Upper lobe of right lung (tissue), 1 donor: ENCODE measurements around the gene KIAA0930. TPM values are rescaled to one million over a fixed set of nuclear protein-coding genes. Genes with fewer than 3 reads are reported as not detected.
A peak's percentile ranks its signal among the peaks of the same experiment; 100 is the strongest.

Experiments
- ATAC-seq: fragments of 200-7000 bp; cut with Tn5 transposase; one replicate; pipeline ENCODE4 v1.9.1; 2020; ENCODE audit warnings: mild to moderate bottlenecking, moderate library complexity
- DNase-seq: peaks from one replicate; pipeline ENCODE4 v3.0.0-alpha.2; 2020
- H3K27ac ChIP-seq: fragments of 200-600 bp; one replicate; pipeline ENCODE4 v1.8.0; 2022
- H3K27me3 ChIP-seq: fragments of 200-600 bp; one replicate; pipeline ENCODE4 v1.8.0; 2022; ENCODE audit warnings: mild to moderate bottlenecking
- H3K36me3 ChIP-seq: fragments of 200-600 bp; one replicate; pipeline ENCODE4 v1.8.0; 2022
- H3K4me1 ChIP-seq: fragments of 200-600 bp; one replicate; pipeline ENCODE4 v1.8.0; 2022
- H3K4me3 ChIP-seq: fragments of 200-600 bp; one replicate; pipeline ENCODE4 v1.8.0; 2022; ENCODE audit warnings: mild to moderate bottlenecking
- H3K9me3 ChIP-seq: fragments of 200-600 bp; one replicate; pipeline ENCODE4 v1.8.0; 2022
- CTCF ChIP-seq: fragments of 200-600 bp; IDR thresholded peaks from one replicate; pipeline ENCODE4 v1.8.0; 2022; ENCODE audit warnings: antibody characterized with exemption
- intact Hi-C: fragments of 100-400 bp; cut with DNase I; formaldehyde crosslinking; loops from one replicate; pipeline ENCODE4 v1.11.0; 2022
- total RNA-seq: library from RNA; stranded (reverse); fragmentation: NEBNext Ultra II Directional; extraction: Animal tissue kit (Norgen Biotek cat#: 25700); gene quantifications from one replicate; pipeline ENCODE4 v1.2.1, GENCODE V29; 2021
- donor health status: DM: no; HTN: yes; CAD: no; lungs with severe emphysema.

Gene KIAA0930
- total RNA-seq, 1 donor from 2014 or later: 79.5 TPM

DNA sequence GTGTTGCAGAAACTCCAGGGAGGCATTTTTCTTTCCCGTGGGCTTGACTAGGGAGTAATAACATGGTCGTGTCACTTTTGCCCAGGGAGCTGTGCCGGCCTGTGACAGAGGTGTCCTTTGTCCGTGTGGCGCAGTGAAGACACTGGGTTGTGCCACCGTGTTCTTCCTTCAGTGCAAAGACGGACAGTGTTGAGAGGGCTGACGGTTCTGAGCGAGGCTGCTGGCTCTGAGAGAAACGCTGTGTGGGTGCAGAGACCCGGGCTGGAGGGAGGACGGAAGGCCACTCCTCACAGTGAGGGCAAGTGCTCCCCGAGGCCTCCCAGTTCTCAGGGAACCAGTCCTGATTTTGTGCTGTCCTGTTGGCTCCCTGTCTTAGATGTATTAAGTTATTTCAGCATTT is 56.7 kb downstream of the KIAA0930 start:
- Histone ChIP-seq H3K36me3 (peaks cover 81% of the 10 kb centered on the region), H3K27me3 (no peaks in the 10 kb centered on the region), H3K9me3 (no peaks in the 10 kb centered on the region), H3K4me3 (no peak overlapping the region), H3K4me1 (peaks cover 4% of the 10 kb centered on the region), H3K27ac (no peak overlapping the region)
- ATAC-seq: peak; percentile 13
- intact Hi-C loops: no loop called here
- DNase-seq: no peak
- TF ChIP-seq CTCF: no peak

DNA sequence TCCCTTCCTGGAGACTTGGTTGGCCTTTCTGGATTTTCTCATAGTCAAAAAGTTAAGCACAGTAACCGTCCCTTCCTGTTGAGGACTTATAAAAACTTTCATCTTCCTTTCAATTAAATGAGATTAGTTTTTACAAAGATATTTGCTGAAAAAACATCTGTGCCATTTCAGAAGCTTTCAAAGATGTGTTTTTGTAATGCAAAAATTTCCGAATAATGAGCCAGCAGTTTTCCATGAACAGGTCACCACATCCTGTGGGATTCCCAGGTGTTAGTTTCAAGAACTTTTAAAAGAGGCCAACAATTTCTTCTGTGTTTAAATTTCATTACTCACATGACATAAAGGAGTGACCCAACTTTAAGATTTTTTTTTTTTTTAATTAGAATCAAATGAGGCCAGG is 58.9 kb downstream of the KIAA0930 start:
- H3K4me1 ChIP-seq: peaks cover 4% of the 10 kb centered on the region
- DNase-seq: no peak
- H3K27ac ChIP-seq: no peak overlapping the region
- TF ChIP-seq CTCF: no peak
- H3K4me3 ChIP-seq: no peak overlapping the region
- ATAC-seq: no peak
- no peaks in the 10 kb centered on the region for H3K9me3 ChIP-seq
- H3K36me3 ChIP-seq: peaks cover 97% of the 10 kb centered on the region
- H3K27me3 ChIP-seq: no peaks in the 10 kb centered on the region
- intact Hi-C loops: no loop called here

DNA sequence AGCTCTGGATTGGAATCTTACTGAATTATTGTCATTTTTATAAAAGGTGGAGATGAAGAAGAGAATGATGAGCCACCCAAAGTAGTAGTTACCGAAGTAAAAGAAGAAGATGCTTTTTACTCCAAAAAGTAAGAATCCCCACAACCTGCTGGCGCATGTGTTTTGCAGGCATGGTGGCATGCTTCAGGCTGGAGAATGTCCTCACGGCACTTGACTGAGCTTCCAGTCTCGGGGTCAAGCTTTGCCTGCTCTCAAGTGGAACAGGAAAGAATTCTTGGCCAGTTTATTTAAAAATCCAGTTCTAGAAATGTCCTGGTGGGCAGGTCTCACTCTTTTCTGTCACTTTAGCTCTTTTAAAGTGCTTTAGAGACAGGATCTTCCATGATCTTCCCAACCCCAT is 59.5 kb downstream of the KIAA0930 start:
- ATAC-seq (no peak), DNase-seq (no peak)
- no peak overlapping the region for H3K27ac ChIP-seq
- H3K36me3 ChIP-seq: peaks cover 97% of the 10 kb centered on the region
- H3K27me3 ChIP-seq: no peaks in the 10 kb centered on the region
- H3K4me1 ChIP-seq: peaks cover 4% of the 10 kb centered on the region
- H3K4me3 ChIP-seq: no peak overlapping the region
- H3K9me3 ChIP-seq: no peaks in the 10 kb centered on the region
- TF ChIP-seq CTCF: no peak
- intact Hi-C loops: no loop called here

DNA sequence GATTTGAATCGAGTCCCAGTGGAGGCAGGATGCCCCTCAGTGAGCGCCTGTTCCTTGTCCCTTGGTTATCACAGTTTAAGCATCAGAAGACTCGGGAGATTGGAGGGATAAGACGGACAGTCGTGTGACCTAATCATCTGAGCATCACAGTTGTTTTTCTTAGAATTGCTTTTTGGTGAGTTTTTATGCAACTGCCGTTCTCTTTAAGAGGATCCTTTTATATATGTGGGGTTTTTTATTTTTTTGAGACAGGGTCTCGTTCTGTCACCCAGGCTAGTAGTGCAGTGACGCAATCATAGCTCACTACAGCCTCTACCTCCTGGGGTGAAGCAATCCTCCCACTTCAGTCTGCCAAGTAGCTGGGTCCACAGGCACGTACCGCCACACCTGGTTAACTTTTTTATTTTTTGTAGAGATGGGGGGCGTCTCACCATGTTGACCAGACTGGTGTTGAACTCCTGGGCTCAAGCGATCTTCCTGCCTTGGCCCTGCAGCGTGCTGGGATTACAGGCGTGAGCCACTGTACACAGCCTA is 60.5 kb downstream of the KIAA0930 start:
- peak; percentile 71 for ATAC-seq
- Histone ChIP-seq H3K4me1 (peaks cover 4% of the 10 kb centered on the region), H3K4me3 (no peak overlapping the region), H3K9me3 (no peaks in the 10 kb centered on the region), H3K36me3 (peaks cover 96% of the 10 kb centered on the region), H3K27me3 (no peaks in the 10 kb centered on the region), H3K27ac (no peak overlapping the region)
- no peak for TF ChIP-seq CTCF
- DNase-seq: no peak
- intact Hi-C loops: no loop called here

DNA sequence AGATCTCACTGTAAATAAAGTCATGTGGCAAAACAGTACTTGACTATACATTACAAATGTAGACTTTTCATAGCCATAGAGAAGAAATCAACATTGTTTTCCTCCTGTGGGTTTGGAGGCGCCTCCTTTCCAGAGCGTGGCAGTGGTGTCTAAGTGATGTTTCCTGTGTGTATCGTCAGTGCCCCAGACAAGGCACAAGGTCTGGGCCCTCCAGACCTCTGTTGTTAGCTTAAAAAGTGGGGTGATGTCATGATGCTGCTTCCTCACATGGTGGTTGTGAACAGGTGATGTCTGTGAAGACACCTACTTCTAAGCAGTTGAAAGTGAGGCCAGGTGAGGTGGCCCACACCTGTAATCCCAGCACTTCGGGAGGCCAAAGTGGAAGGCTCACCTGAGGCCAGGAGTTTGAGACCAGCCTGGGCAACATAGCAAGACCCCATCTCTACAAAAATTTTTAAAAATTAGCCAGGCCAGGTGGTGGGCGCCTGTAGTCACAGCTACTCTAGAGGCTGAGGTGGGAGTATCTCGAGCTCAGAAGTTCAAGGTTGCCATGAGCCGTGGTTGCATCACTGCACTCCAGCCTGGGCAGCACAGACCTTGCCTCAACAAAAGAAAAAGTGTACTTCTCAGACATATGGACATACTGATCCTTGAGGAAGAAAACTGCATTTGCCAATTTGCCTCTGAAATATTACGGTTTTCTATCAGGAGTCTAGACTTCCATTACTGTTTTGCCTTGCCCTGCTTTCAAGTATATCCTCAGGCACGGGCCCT is 61.2 kb downstream of the KIAA0930 start:
- no peaks in the 10 kb centered on the region for H3K27me3 ChIP-seq
- intact Hi-C loops: no loop called here
- peaks cover 4% of the 10 kb centered on the region for H3K4me1 ChIP-seq
- TF ChIP-seq CTCF: no peak
- no peak overlapping the region for H3K4me3 ChIP-seq
- ATAC-seq (no peak), DNase-seq (no peak)
- H3K27ac ChIP-seq: no peak overlapping the region
- H3K36me3 ChIP-seq: peaks cover 96% of the 10 kb centered on the region
- H3K9me3 ChIP-seq: no peaks in the 10 kb centered on the region
